Measurements from ENCODE around the gene OR4F6.
"Not testable (repeated sequence)": the region's sequence is repeated elsewhere in the genome, so short reads cannot be mapped to it uniquely, and the experiment has no call there.

OR4F6 gene, protein sequence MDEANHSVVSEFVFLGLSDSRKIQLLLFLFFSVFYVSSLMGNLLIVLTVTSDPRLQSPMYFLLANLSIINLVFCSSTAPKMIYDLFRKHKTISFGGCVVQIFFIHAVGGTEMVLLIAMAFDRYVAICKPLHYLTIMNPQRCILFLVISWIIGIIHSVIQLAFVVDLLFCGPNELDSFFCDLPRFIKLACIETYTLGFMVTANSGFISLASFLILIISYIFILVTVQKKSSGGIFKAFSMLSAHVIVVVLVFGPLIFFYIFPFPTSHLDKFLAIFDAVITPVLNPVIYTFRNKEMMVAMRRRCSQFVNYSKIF

DNA sequence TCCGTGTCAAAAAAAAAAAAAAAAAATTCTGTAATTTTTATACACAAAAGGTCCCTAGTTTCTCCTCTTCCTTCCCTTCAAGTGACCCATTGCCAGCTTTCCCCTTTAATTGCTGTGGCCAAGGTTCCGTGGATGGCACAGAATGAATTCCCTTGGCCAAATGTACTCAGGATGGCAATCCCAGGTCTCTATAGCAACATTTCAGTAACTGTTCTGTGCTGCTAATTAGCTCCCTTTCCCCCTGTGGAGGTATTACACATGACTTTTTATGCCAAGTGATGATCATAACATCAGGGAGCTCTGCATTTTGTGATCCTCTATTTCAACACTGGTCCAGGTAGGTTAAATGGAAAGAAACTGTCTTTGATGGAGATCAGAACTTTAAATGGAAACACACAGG, at the start of gene OR4F6:
TSS of gene OR4F6 (plus strand) at position 301 of the 400 bp plus-strand sequence. CDS start 2,211 bp downstream, outside the sequence.
- DNase-seq, result no peak

DNA sequence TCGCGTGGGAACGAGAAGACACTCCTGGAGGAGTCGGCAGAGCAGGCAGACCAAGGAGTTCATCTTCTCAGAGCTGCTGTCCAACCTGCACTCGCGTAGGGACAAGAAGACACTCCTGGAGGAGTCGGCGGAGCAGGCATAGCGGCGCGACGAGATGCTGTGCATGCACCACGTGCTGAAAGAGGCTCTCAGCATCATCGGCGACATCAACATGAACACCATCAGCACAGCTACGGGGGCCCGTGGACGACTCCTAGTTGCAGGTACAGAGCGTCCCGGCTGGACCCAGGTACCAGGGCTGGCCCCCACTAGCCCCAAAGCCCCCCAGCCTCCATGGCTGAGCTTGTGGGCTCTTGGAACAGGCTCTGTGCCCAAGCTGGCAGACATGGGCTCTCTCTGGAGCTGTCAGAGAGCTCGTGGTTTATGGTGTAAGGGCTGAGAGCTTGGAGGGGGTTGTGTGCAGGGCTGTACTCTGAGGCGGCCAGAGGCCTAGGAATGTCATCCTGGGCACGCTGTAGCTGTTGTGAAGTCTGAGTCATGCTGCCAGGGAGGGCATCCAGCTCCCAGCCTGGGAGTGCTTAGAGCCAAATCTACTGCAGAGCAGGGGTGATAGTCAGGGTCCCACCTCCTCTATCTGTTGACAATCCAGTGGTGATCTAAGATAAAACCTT, 38.5 kb upstream of the OR4F6 start:
- DNase-seq, result not testable (repeated sequence)

DNA sequence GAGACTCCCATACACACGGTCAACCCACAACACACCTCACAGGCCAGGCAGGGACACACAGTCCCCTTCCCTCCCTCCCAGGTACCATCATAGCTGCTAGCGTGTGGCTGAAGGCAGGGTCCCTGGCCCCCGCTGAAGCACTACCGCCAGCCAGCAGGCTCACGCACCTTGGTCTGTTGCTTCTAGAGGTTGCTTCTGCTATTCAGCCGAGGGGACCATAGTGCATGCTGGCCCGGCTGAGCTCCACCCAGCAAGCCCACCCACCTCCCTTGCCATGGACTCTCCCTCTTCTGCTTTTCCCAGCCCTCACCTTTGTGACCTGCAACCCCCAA, 38.0 kb upstream of the OR4F6 start:
- DNase-seq, result not testable (repeated sequence)

DNA sequence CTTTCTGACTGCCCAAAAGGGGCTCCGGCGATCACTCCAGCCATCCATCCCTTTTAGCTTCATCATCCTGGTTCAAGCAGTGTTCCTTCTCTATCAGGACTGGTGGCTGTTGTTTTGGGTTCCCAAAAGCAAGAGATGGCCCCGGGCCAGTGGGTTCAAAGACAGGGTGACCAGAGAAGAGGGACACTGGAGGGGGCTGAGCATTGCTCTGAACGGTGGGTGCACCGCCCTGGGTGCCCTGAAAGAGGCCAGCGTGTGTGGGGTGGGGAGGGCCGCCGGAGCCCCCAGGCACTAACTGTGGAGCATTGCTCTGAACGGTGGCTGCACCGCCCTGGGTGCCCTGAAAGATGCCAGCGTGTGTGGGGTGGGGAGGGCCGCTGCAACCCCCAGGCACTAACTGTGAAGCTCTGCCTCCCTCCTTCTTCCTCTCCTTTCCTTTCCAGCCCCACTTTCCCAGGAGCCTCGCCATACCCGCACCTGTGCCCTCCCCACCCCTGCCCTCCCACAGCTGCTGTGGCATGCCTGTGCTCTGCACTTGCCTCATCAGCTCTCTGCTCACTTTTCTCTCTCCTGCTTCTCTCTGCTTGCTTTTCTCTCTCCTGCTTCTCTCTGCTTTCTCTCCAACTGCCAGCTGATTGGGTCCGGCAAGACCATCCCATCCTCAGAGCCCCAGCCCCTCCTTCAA, 37.4 kb upstream of the OR4F6 start:
- DNase-seq, result no peak

DNA sequence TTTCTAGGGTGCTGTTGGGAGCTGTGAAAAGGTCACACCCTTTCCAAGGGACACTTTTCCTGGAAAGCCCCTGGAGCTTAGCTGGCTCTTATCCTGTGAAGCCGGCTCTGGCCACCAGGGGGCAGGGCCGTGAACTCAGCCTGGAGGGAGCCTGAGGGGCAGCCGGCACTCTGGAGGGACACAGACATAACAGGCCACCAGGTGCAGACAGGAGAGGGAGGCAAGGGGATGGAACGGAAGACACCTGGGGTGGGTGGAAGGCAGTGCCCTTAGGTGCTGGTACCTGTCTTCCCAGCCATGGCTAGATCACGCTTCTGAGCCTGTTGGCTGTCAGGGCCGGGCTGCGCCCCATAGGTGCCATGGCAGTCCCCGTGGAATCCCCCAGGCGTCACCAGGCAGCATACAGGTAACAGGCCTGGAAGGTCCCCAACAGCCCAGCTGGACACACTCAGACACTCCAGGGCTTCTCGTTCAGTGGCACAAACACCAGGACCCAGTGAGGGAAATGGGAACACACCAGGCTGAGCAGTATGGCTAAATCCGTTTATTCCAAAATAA, 36.1 kb upstream of the OR4F6 start:
- not testable (repeated sequence) for DNase-seq

DNA sequence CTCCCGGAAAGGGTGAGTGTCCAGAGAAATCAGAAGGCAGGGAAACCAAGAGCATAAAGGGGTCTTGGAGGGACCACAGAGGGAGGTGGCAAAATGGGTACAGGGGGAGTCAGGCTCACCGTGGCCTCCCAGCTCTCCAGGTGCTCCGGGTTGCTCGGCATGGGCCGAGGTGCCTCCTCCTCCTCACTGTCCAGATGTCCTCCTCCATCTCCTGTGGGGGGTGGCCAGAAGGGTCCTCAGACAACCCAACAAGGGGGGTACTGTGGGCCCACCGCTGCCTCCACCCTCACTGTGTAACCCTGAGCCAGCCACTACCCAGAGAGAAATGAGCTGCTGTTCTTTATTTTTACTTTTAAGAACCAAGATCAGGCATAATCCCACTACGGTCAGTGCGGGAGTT, 30.4 kb upstream of the OR4F6 start:
- DNase-seq, result no peak

DNA sequence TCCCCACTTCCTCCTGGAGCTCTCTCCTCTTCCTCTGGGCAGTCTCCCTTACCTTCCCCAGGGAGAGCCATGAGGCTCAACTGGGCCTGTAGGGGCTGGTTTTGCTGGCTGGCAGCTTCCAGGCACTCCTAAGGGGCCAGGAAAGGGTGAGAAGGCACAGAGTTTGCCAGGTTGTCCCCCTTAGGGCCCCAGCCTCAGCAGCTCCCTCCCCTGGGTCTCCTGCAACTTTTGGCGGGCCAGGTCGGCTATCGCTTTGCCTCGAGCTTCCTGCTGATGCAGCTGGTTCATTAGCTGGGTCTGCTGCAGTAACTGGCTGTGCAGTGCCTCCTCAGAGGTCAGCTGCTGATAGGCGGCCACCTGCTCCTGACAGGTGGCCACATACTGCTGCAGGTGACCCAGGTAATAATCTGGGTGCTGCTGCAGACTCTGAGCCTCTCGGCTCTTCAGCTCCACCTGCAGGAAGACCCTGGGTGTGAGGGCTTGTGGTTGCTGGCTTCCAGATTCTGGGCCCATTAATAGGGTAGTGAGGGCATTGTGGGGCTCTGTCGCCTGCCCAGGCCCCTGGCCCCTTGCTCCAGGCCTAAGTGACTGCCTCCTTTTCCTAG, 29.7 kb upstream of the OR4F6 start:
- no peak for DNase-seq

DNA sequence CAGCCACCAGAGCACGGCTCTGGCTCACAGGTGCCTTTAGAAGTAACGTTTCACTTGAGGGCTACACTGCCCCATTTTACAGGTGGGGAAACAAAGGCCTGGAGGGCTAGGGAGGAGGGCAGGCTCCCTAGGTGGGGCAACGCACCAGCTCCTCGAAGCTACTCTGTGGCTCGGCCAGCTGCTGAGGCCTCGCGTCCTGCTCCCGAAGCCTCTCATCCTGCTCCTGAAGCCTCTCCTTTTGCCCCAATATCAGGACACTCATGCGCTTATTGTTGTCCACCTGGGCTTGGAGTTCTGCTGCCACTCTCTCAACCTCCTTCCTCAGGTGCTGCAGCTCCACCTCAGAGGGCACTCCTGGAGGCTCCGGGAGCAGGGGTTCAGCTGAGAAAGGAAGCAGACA, 28.2 kb upstream of the OR4F6 start:
- no peak for DNase-seq

DNA sequence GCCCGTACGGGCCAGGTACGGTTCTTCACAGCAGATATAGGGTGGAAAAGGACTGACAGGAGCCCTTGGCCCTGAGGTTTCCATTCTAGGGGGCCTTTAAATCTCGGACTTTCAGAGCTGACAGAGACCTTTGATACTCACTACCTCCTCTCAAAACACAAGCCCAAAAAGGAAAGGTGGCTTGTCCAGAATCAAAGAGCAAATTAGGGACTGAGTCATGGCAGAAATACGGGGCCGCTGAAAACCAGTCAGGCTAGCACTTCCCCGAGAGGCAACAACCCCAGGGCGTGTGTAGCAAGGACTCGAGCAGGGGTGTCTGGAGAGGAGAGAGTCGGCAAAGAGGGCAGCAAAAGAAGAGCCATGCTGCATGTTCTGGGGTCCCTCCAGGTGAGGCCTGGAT, 24.7 kb upstream of the OR4F6 start:
- not testable (repeated sequence) for DNase-seq

DNA sequence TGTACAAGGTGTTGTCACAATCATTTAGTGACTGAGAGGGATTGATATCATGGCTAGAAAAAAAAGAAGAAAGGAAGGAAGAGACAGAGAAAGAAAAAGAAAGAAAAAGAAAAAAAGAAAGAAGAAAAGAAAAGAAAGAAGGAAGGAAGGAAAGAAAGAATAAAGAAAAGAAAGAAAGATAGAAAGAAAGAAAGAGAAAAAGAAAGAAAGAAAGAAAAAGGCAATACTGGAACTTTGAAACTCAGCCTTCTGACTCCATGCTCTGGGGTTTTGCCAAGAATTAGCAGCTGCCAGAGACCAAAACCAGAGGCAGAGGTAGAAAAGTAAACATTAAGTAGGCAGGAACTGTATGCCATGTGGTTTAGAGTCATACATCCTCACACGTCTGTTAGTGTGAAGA, 23.1 kb upstream of the OR4F6 start:
- DNase-seq, result not testable (repeated sequence)

DNA sequence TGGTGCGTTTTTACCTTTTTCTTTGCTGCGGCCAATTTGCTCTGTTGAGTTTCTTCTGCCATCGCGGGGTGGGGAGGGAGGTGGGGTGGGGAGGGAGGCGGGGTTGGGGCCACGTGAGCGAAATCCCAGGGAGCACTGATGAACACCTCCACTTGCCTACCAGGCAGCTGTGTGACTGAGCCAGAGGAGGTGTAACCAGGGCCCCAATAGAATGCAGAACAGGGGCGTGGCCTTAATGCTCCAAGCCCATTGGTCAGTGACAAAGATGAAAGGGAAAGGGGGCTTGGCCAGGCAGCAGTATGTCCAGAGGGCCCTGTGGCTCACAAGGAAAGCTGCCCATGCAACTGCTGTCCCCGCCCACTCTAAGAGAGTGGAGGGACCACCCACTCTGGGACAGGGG, 21.4 kb upstream of the OR4F6 start:
- no peak for DNase-seq

DNA sequence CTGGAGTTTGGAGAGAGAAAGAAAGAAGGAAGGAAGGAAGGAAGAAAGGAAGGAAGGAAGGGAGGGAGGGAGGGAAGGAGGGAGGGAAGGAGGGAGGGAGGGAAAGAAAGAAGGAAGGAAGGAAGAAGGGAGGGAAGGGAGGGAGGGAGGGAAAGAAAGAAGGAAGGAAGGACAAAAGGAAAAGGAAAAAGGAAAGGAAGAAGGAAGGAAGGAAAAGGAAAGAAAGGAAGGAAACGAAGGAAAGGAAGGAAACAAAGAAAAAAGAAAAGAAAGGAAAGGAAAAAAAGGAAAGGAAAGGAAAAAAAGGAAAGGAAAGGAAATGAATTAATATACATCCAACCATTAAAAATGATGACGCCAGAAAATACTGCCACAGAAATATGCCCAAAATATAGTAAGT, 18.7 kb upstream of the OR4F6 start:
- DNase-seq, result no peak

DNA sequence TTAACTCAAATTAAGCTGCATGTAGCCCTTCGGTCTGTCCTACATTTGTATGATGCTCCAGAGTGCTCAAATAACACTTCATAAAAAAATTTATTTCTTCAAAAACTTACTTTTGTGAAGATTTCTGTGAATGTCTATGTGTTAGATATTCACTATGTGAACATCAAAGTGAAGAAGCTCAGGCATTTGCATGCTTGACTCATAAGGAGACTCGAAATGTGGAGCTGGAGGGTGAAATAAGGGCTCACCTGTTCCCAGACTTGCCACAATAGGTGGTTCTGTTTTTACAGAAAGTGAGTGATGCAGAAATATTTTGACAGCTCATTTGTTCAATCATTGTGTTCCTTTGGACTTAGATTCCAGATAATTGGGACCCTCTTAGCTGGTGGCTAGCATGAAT, 16.9 kb upstream of the OR4F6 start:
- DNase-seq, result not testable (repeated sequence)

DNA sequence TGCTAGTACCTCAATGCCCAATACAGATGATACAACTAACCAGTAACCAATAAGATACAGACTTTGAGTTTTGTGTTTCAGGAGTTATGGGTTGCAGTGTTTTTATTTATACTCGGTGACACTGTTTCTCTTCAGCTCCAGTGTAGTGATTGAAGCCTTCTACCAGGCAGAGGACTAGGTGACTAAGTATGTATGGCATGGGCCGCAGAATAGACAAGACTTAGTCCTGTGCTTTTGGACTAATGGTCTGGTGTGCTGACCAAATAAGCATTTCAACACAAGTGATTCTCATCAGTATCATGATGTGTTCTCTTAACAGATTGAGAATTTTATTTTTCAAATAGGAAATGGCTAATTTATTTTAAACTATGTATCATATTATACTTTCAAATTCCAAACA, 15.3 kb upstream of the OR4F6 start:
- DNase-seq, result not testable (repeated sequence)

DNA sequence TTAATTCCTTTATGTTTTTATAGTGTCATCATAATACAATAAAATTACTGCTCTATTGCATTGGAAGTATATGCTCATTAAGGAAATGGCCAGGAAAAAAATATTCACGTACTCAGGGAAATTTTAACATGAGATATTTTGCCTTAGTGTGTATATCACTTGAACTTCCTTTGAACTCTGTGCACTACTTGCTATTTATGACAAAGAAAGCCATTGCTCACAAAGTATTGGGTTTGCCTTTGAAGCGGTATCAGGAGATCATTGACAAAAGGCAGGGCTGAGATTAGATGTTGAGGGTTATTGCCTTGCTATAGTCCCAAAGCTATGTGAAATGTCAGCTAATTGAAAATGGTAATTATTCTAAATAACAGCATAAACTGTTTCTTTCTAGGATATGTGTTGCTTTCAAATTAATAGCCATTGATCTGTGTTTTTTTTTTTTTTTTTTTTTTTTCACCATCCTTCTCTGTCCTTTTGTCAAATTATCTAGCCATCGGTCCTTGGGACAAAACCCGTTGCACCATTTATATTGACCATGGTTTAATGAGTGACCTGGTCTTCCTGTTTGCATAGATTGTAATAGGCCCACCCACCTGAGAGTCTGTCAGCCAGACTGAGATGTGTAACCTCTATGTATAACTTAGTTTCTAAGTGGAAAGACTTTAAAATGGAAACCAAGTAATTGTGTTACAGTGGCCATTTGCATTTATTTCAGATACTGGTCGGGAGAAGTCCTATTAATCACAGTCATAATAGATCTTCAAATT, 14.6 kb upstream of the OR4F6 start:
- not testable (repeated sequence) for DNase-seq

DNA sequence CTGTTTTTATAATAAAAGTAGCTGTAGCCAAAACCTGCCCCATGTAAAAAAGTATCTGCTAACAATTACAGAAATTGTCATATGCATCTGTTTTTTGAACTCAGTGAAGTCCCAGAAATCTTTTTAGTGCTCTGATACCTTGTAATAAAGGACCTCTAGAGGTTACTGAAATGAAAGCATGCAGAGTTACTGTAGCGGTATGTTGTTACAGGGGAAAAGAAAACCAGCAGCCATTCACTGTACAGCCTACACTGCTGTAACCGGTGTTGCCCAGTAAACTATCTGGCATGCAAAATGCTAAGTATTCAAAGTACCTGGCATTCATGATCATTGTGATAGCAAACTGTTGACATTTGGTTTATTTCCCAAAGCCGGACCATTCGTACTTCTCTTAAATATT, 12.6 kb upstream of the OR4F6 start:
- not testable (repeated sequence) for DNase-seq

DNA sequence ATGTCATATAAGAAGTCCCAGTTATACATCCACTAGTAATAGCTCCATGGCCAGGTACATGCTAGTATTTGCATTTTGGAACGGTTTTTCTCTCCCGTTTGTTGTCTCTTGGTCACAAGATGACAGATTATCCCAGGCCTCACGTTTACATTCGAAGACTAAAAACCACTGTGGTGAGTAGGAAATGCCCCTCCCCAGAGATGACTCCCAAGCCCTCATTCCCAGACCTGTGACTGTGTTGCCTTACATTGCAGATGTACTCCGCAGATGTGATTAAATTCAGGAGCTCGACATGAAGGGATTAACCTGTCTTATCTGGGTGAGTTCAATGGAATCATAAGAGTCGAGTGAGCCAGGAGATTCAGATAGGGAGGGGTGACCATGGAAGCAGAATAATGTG, 9.3 kb upstream of the OR4F6 start:
- not testable (repeated sequence) for DNase-seq

DNA sequence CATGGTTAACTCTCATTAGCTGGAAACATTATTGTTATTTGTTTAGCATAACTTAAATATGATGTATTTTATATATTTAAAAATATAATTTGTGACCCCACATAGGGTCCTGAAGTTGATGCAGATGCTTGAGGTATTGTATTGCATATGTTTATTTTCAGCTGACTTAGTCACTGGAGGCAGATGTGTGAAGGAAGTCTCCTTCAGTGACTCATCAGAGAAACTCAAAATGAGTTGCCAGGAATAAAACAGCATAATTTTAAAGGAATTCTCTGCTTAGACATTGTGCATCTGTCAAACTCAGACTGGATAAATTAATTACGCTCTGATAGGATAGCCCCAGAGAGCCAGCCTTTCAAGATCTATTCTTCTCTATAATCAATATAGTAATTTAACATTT, 7.9 kb upstream of the OR4F6 start:
- no peak for DNase-seq

DNA sequence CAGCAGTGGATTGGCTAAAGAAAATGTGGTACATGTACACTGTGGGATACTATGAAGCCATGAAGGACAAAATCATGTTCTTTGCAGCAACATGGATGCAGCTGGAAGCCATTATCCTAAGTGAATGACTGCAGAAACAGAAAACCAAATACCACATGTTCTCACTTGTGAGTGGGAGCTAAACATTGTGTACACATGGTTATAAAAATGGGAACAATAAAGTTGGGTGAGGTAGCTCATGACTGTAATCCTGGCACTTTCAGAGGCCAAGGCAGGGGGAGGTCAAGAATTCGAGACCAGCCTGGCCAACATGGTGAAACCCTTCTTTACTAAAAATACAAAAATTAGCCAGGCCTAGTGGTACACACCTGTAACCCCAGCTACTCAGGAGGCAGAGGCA, 3.6 kb upstream of the OR4F6 start:
- no peak for DNase-seq

DNA sequence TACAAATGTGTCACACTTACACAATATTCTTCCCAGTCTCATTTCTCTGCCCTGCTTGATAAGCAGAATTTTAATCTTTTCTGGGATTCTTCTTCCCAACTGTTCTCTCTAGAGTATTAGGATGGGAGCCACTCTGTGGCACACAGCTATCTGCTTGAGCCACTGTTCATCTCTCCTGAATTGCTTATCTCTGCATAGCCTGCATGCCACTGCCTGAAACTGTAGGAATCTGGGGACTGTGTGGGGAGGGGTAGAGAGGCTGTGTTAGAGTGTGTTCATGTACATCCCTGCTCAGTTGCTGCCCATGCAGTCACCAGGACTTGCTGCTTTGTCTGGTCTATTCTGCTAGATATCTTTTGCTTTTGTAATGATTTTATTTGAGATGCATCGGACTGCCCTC, 2.3 kb upstream of the OR4F6 start:
- DNase-seq, result no peak

DNA sequence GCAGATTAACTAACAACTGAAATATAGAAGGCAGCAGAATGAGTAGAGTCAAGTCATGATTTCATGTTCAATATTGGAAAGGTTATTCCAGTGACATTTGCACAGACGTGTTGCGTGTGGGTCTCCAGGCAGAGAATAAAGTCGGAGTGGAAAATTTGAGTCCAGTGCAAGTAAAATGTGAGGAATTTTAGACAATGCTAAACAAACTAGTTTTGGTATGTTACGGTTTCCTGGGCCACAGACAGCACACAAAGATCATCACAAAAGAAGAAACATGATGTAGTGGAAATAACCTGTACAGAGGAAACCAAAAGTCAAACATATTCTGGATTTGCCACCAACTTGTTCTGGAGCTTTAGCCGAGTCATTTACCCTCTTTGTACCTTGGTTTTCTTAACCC, 367 bp downstream of the OR4F6 start:
- DNase-seq, result no peak

DNA sequence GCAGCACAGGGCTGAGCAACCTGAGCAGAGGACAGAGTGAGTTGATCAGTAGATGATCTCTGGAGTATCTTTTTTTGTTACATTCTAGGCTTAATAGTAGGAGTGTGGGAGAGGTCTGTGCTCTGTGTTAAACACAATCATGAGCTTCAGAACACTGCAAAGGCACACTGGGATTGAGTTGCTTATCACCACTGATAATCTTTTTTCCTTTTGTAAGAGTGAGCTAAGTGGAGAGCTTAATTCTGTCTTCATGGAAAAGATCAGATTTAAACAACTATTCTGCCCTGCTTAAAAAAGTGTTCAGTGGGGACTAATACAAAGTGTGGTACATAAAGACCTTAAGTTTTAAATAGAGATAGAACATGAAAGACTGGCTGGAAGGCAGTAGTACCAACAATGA, 1.1 kb downstream of the OR4F6 start:
- no peak for DNase-seq

DNA sequence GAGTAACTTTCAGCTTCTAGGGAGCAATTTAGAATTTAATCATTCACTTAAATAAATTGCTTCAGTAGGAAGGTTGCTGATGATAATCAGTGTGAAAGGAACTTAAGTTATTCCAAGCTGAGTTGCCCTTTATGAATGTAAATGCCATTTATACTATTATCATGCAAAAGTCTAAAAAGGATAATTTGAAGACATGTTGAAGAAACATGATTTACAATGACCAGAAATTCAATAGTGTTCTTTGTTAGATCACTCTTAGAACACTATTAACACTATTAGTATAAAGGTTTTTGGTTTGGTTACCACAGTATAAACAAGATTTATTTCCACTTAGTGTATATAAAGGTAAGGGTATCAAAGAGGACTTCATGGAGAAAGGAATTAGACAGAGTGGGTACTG, 1.6 kb downstream of the OR4F6 start:
- DNase-seq, result no peak

All from SIG-M5 (cell line).